Muscle of leg (tissue), 11 donors: ENCODE results near the gene DDX54. TPM values are rescaled to one million over a fixed set of nuclear protein-coding genes. Genes with fewer than 3 reads are reported as not detected.
A peak's percentile ranks its signal among the peaks of the same experiment; 100 is the strongest.

Experiments used
- DNase-seq: peaks from one replicate; pipeline ENCODE4 v3.0.0; 2013
- H3K27ac ChIP-seq: one replicate; pipeline ENCODE4 v1.5.1; 2013; ENCODE audit warnings: mild to moderate bottlenecking, low read length, control low read depth
- H3K27me3 ChIP-seq: one replicate; pipeline ENCODE4 v1.6.1; 2013; ENCODE audit warnings: low read length; ENCODE audit not compliant: control insufficient read depth, insufficient read depth
- H3K36me3 ChIP-seq: one replicate; pipeline ENCODE4 v1.6.1; 2013; ENCODE audit warnings: low read length; ENCODE audit not compliant: control insufficient read depth, insufficient read depth
- H3K4me1 ChIP-seq: one replicate; pipeline ENCODE4 v1.6.1; 2013; ENCODE audit warnings: low read length; ENCODE audit not compliant: control insufficient read depth, insufficient read depth
- H3K4me3 ChIP-seq: one replicate; pipeline ENCODE4 v1.5.1; 2013; ENCODE audit warnings: low read length, control low read depth
- H3K9me3 ChIP-seq: replicated peaks from 2 replicates; pipeline ENCODE4 v1.6.1; 2013; ENCODE audit warnings: low read depth, low read length; ENCODE audit not compliant: control insufficient read depth
- WGBS: methylation state at CpG from one replicate; pipeline ENCODE4 v1.1.5; 2013; ENCODE audit warnings: missing lambda C conversion rate; ENCODE audit not compliant: insufficient coverage; 5-methylcytosine and 5-hydroxymethylcytosine counted together
- polyA plus RNA-seq, 8 donors: library from polyadenylated mRNA; unstranded; fragments of 120-200 nt; gene quantifications; one replicate each; pipeline versions ENCODE4 v1.2.1 to v1.2.3, GENCODE V29; 2013; ENCODE audit warnings: inconsistent platforms in 1 of 8, low replicate concordance in 1 of 8; ENCODE audit not compliant: insufficient read length in 8 of 8, insufficient read depth in 1 of 8
- total RNA-seq: library from RNA; stranded (reverse); fragments of 120-200 nt; gene quantifications from one replicate; pipeline ENCODE4 v1.2.4, GENCODE V29; 2013

The DDX54 gene
- total and polyA plus RNA-seq, 9 donors = 20.7 to 80.8 (median 72.7) TPM

DNA sequence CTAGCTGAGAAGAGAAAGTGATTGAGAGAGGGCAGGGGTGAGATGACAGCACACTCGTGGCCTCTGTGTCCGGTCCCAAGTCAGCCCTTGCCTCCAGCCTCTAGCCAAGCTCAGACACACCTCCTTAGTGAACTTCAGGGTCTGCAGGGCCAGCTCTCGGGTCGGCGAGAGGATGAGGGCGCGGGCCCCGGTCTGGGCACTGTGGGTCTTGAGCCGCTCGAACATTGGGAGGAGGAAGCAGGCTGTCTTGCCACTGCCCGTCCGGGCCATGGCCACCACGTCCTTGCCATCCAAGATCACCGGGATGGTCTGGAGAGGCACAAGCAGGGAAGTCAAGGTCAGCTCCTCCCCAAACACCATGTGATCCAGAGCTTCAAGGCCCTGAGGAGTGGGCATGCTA, 6.3 kb downstream of the DDX54 start:
- Histone ChIP-seq H3K4me1 (peaks cover 3% of the 10 kb centered on the region), H3K36me3 (peaks cover 69% of the 10 kb centered on the region), H3K4me3 (no peak overlapping the region), H3K27ac (no peak overlapping the region), H3K27me3 (no peaks in the 10 kb centered on the region), H3K9me3 (peaks cover 13% of the 10 kb centered on the region)
- no peak for DNase-seq
- 95% methylated on average over 14 of the region's 14 CpGs for WGBS

DNA sequence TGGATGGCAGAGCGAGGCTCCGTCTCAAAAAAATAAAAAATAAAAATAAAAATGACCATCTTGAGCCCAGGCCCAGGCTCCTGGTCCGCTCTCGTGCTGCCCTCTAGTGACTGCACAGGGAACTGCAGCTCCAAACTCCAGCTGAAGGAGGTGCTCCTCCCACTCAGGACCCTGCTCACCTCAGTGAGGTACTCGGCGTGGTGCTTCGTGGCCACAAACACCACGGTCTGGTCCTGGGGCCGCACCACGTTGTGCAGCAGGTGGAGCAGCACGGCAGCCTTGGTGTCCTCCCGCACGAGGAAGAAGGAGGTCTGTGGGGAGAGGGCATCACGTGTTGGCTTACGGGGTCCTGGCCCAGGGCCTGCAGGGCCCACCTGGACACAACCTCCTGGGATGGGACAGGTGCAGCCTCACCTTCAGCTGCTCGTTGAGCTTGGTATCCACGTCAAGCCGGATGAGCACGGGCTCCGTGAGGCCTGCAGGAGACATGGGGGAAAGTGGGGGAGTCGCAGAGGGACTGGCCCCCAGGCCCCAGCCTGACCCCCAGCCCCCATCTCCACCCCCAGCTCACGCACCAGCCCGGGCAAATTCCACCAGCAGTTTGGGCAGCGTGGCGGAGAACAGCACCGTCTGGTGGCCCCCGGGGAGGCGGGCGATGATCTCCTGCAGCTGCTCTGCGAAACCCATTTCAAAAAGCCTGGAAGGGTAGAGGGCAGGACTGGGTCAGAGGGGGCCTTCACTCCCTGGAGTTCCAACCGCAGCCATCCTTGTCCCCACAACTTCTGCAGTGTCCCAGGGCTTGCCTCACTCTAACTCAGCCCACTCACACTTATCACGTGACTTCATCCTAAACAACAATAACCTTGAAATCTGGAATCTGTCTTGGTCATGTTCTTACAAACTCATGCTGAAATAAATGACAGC, 10.6 kb downstream of the DDX54 start:
- DNase-seq = peak; percentile 64
- 41% methylated on average over 17 of the region's 32 CpGs for WGBS
- Histone ChIP-seq H3K4me1 (no peaks in the 10 kb centered on the region), H3K36me3 (peaks cover 88% of the 10 kb centered on the region), H3K9me3 (peaks cover 13% of the 10 kb centered on the region), H3K27ac (no peak overlapping the region), H3K4me3 (no peak overlapping the region), H3K27me3 (no peaks in the 10 kb centered on the region)

DNA sequence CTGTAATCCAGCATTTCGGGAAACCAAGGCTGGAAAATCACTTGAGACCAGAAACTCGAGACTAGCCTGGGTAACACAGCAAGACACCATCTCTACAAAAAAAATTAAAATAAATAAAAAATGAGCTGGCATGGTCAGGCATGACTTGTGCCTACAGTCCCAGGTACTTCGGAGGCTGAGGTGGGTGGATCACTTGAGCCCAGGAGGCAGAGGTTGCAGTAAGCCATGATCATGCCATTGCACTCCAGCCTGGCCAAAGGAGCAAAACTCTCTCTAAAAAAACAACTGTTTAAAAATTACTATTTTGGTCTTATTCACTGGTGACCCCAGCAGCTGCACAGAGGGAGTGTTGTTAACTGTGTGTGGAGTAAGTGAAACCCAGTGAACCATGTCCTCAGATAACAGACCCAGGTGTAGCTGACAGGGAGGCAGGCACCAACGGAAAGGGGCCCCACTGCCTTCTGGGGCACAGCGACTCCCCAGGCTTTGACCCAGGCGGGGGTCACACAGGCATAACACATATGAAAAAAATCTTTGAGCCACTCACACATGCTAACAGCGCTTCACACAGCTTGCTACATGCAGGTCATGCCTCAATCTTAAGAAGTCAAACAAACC, 12.1 kb downstream of the DDX54 start:
- Histone ChIP-seq H3K9me3 (peaks cover 13% of the 10 kb centered on the region), H3K36me3 (peaks cover 85% of the 10 kb centered on the region), H3K4me1 (no peaks in the 10 kb centered on the region), H3K27ac (no peak overlapping the region), H3K27me3 (no peaks in the 10 kb centered on the region), H3K4me3 (no peak overlapping the region)
- 92% methylated on average over 4 of the region's 7 CpGs for WGBS
- DNase-seq = no peak

DNA sequence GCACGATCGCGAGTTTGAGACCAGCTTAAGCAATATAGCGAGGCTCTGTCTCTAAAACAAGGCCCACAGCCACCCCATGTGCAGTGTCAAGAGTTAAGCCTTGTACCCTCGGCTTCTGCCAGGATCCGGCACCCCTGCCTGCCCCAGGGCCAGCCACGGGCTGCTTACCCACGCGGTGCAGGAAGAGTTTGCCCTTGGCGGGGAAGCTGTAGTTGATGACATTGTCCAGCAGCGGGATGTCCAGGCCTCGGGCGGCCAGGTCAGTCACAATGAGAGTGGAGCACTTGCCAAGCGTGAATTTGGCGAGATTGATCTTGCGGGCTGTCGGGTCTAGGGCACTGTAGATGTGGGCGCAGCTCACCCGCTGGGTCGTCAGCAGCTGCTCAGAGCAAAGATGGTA, 13.1 kb downstream of the DDX54 start:
- Histone ChIP-seq H3K36me3 (peaks cover 85% of the 10 kb centered on the region), H3K27me3 (no peaks in the 10 kb centered on the region), H3K27ac (no peak overlapping the region), H3K4me1 (no peaks in the 10 kb centered on the region), H3K4me3 (no peak overlapping the region), H3K9me3 (peaks cover 5% of the 10 kb centered on the region)
- DNase-seq = no peak
- WGBS = 98% methylated on average over 20 of the region's 20 CpGs

DNA sequence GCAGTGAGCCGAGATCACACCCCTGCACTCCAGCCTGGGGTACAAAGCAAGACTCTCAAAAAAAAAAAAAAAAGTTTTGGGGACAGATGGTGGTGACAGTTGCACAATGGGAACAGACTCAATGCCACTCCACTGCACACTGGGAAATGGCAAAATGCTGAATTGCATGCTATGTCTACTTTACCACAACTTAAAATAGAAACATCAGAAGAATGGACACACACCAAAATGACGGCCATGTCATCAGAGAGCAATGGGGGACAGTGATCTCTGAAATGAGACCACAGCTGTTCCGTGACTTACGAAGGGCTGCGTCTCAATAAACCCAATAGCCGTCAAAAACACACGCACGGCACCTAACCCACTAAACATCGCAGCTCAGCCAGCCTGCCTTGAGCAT, 13.7 kb downstream of the DDX54 start:
- no peak overlapping the region for H3K27ac ChIP-seq
- no peaks in the 10 kb centered on the region for H3K4me1 ChIP-seq
- H3K27me3 ChIP-seq = no peaks in the 10 kb centered on the region
- DNase-seq = no peak
- 100% methylated on average over 2 of the region's 9 CpGs for WGBS
- peaks cover 84% of the 10 kb centered on the region for H3K36me3 ChIP-seq
- H3K4me3 ChIP-seq = no peak overlapping the region
- no peaks in the 10 kb centered on the region for H3K9me3 ChIP-seq

DNA sequence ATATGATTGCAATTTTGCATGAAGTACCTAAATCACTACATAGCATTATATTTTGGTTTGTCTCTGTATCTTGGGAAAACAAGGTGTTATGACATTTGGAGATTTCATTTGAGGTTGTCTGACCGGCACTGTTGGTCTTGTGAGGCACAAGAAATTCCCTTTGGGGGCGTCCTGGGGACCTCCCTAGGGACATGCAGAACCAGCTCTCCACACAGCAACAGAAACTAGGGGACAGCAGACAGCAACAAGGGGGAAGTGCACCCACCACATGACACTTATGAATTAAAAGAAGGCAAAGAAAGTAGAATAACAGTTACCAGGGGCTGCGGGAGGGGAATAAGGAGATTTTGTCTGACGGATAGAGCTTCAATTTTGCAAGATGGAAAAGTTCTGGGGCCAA, 14.4 kb downstream of the DDX54 start:
- no peaks in the 10 kb centered on the region for H3K9me3 ChIP-seq
- no peak for DNase-seq
- WGBS = 94% methylated on average over 2 of the region's 4 CpGs
- no peaks in the 10 kb centered on the region for H3K4me1 ChIP-seq
- no peak overlapping the region for H3K4me3 ChIP-seq
- peaks cover 84% of the 10 kb centered on the region for H3K36me3 ChIP-seq
- H3K27me3 ChIP-seq = no peaks in the 10 kb centered on the region
- H3K27ac ChIP-seq = no peak overlapping the region

DNA sequence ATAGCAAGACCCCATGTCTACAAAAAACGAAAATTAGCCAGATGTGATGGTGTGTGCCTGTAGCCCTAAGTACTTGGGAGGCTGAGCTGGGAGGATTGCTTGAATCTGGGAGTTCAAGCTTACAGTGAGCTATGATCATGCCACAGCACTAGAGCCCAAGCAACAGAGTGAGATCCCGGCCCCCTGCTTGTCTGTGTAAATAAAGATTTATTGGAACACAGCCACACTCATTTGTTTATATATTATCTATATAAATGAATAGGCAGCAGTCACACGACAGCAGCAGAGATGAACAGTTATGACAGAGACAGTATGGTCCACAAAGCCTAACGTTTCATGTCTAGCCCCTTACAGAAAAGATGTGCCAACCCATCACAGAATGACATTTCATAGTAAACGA, 14.8 kb downstream of the DDX54 start:
- no peaks in the 10 kb centered on the region for H3K4me1 ChIP-seq
- peaks cover 88% of the 10 kb centered on the region for H3K36me3 ChIP-seq
- H3K27me3 ChIP-seq = no peaks in the 10 kb centered on the region
- no peak overlapping the region for H3K27ac ChIP-seq
- H3K4me3 ChIP-seq = no peak overlapping the region
- WGBS = 100% methylated on average over 1 of the region's 5 CpGs
- no peak for DNase-seq
- H3K9me3 ChIP-seq = no peaks in the 10 kb centered on the region

DNA sequence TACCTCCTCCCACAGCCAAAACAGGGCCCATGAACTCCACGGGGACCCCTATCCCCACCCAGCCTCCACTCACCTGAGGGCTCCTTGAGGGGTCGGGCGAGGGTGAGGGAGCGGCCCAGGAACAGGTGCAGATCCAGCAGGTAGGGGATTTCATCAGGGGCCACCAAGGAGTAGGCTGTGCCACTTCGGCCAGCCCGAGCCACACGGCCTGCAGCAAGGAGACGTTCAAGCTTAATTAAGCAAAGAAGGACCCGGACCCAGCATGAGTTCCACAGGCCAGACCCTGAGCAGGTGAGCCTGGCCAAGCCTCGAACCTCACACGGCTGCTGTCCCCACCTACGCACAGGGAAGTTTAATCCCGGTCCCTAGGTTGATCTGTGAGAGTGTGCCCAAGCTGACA, 15.6 kb downstream of the DDX54 start:
- H3K27ac ChIP-seq = no peak overlapping the region
- no peak for DNase-seq
- no peak overlapping the region for H3K4me3 ChIP-seq
- H3K9me3 ChIP-seq = no peaks in the 10 kb centered on the region
- H3K36me3 ChIP-seq = peaks cover 90% of the 10 kb centered on the region
- WGBS = 94% methylated on average over 9 of the region's 13 CpGs
- H3K4me1 ChIP-seq = no peaks in the 10 kb centered on the region
- H3K27me3 ChIP-seq = no peaks in the 10 kb centered on the region

DNA sequence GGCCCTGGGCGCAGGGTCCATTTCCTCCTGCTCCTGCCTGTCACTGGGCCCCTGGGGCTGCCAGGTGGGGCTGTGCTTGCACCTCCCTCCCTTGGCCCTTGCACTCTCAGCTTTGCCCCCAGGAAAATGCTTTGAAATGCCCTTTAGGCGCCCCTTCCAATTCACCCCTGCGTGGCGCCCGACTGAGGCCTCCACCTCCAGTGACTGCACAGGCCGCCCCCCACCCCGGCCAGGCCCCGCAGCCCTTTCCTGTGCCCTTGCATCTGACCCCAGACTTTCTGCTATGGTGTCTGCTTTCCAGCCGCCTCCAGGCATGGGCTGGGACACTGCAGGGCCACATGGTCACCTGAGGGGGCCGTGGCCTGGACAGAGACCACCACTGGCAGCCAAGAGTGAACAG, 17.4 kb downstream of the DDX54 start:
- H3K27ac ChIP-seq = no peak overlapping the region
- no peak overlapping the region for H3K4me3 ChIP-seq
- 87% methylated on average over 10 of the region's 10 CpGs for WGBS

DNA sequence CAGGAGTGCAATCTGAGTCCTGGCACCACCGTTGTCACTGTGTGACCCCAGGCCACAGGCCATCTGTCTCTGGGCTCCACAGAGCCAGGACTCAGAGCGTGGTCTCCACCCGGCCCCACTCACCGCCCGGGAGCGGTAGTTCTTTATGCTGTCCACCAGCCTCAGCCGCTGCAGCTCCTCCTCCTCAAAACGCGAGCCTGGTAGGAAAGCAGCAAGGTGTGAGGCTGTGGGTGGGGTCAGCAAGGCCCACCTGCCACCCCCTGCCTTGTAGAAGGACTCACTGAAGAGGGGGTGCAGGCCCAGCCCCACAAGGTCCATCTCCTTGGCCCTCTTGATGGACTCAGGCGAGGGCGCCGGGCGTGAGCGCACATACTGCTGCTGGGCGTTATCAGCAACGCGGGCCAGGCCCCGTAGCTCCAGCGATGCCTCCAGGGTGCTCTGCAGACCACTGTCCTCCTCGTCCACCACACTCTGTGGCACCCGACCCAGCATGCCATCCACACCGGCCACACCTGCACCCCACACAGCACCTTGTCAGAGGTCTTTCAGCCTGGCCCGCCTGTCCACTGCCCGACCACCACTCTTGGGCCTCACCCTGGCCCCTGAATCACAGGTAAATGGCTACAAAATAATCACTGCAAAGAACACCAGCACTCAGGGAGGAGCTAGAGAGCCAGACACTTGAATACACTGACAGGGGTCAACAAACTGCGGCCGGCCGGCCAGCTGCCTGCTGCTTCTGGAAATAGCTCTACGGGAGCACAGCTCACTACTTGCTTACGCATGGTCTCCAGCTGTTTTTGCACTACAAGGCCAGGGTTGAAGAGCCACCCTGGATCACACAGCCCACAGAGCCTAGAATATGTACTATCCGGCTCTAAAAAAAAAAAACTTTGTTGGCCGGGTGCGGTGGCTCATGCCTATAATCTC, 19.5 kb downstream of the DDX54 start:
- no peaks in the 10 kb centered on the region for H3K9me3 ChIP-seq
- 89% methylated on average over 20 of the region's 32 CpGs for WGBS
- no peak overlapping the region for H3K27ac ChIP-seq
- peaks cover 8% of the 10 kb centered on the region for H3K4me1 ChIP-seq
- DNase-seq = no peak
- peaks cover 87% of the 10 kb centered on the region for H3K36me3 ChIP-seq
- H3K27me3 ChIP-seq = no peaks in the 10 kb centered on the region
- H3K4me3 ChIP-seq = no peak overlapping the region

More for the DNA sequence above, 17.4 kb downstream of the DDX54 start:
- Histone ChIP-seq H3K9me3 (no peaks in the 10 kb centered on the region), H3K36me3 (peaks cover 88% of the 10 kb centered on the region), H3K4me1 (no peaks in the 10 kb centered on the region), H3K27me3 (no peaks in the 10 kb centered on the region)
- DNase-seq = no peak
